Thoracic aorta (tissue), 2 donors: ENCODE results near the gene RPTN. TPM values are rescaled to one million over a fixed set of nuclear protein-coding genes. Genes with fewer than 3 reads are reported as not detected.

Source experiments
- ATAC-seq: fragments of 150-250 bp; one replicate; pipeline ENCODE4 v1.8.0; 2017; ENCODE audit warnings: low read depth; ENCODE audit not compliant: insufficient number of reproducible peaks, low FRiP score
- DNase-seq: peaks from one replicate; pipeline ENCODE4 v3.0.0-alpha.2; 2020; ENCODE audit warnings: low spot score
- H3K27ac ChIP-seq, 2 donors: fragments of 200-600 bp; sonication (generic); 1 replicate in 1 of 2; 2 replicates in 1 of 2; pipeline ENCODE4 v1.5.1; 2016; ENCODE audit warnings: mild to moderate bottlenecking in 2 of 2, moderate library complexity in 2 of 2
- H3K27me3 ChIP-seq: fragments of 200-600 bp; sonication (generic); replicated peaks from 2 replicates; pipeline ENCODE4 v1.6.0; 2016; ENCODE audit warnings: mild to moderate bottlenecking; ENCODE audit not compliant: insufficient read depth
- H3K36me3 ChIP-seq: fragments of 200-600 bp; sonication (generic); one replicate; pipeline ENCODE4 v1.5.1; 2016
- H3K4me1 ChIP-seq, 2 donors: fragments of 200-600 bp; sonication (generic); 1 replicate in 1 of 2; 2 replicates in 1 of 2; pipeline versions ENCODE4 v1.5.1 to v1.6.0; 2016; ENCODE audit warnings: low read depth in 2 of 2, mild to moderate bottlenecking in 1 of 2; ENCODE audit not compliant: control insufficient read depth in 1 of 2
- H3K4me3 ChIP-seq: fragments of 200-600 bp; sonication (generic); 2 replicates; pipeline ENCODE4 v1.5.1; 2016; ENCODE audit warnings: mild to moderate bottlenecking
- H3K9me3 ChIP-seq: fragments of 200-600 bp; sonication (generic); 2 replicates; pipeline ENCODE4 v1.5.1; 2016
- CTCF ChIP-seq: fragments of 200-600 bp; sonication (generic); IDR thresholded peaks from one replicate; pipeline ENCODE4 v1.5.1; 2019; ENCODE audit warnings: antibody characterized with exemption
- total RNA-seq, 2 donors: library from RNA; depleted of rRNA; stranded (reverse); fragments of >200 nt; gene quantifications; one replicate each; pipeline versions ENCODE4 v1.1.0 to v1.2.3, GENCODE V29; 2016

RPTN gene
- total RNA-seq, 2 donors from 2014 or later: not detected

- no peak overlapping the region for H3K27ac ChIP-seq
- H3K4me3 ChIP-seq: no peak overlapping the region
- H3K9me3 ChIP-seq: no peaks in the 10 kb centered on the region
- H3K27me3 ChIP-seq: no peaks in the 10 kb centered on the region
- DNase-seq (no peak), ATAC-seq (no peak)
- no peaks in the 10 kb centered on the region for H3K36me3 ChIP-seq
- H3K4me1 ChIP-seq: peaks cover 9 to 32% of the 10 kb centered on the region in 2 donors
- TF ChIP-seq CTCF: no peak
Measured at GRCh38 chr1:152165286-152166077, 6.5 kb upstream of the RPTN start.

- peaks cover 5 to 23% of the 10 kb centered on the region in 2 donors for H3K4me1 ChIP-seq
- H3K36me3 ChIP-seq: no peaks in the 10 kb centered on the region
- TF ChIP-seq CTCF: no peak
- H3K9me3 ChIP-seq: no peaks in the 10 kb centered on the region
- ATAC-seq (no peak), DNase-seq (no peak)
- no peaks in the 10 kb centered on the region for H3K27me3 ChIP-seq
- H3K4me3 ChIP-seq: no peak overlapping the region
- H3K27ac ChIP-seq: no peak overlapping the region
Measured at GRCh38 chr1:152164517-152165136, 5.6 kb upstream of the RPTN start.

- Histone ChIP-seq H3K36me3 (no peaks in the 10 kb centered on the region), H3K4me1 (peaks cover 0 to 6% of the 10 kb centered on the region in 2 donors), H3K27ac (no peak overlapping the region), H3K9me3 (no peaks in the 10 kb centered on the region), H3K27me3 (no peaks in the 10 kb centered on the region), H3K4me3 (no peak overlapping the region)
- no peak for TF ChIP-seq CTCF
- ATAC-seq (no peak), DNase-seq (no peak)
Measured at GRCh38 chr1:152162792-152163463, 3.9 kb upstream of the RPTN start.

- TF ChIP-seq CTCF: no peak
- DNase-seq (no peak), ATAC-seq (no peak)
- H3K27me3 ChIP-seq: no peaks in the 10 kb centered on the region
- H3K36me3 ChIP-seq: no peaks in the 10 kb centered on the region
- H3K4me3 ChIP-seq: no peak overlapping the region
- no peaks in the 10 kb centered on the region for H3K9me3 ChIP-seq
- H3K27ac ChIP-seq: no peak overlapping the region
- H3K4me1 ChIP-seq: no peaks in the 10 kb centered on the region
Measured at GRCh38 chr1:152160576-152160975, 1.5 kb upstream of the RPTN start.

GRCh38 chr1:152153996-152154395 lies 5.0 kb downstream of the RPTN start:
- no peak for DNase-seq
- no peaks in the 10 kb centered on the region for H3K4me1 ChIP-seq
- H3K4me3 ChIP-seq: no peak overlapping the region
- H3K27ac ChIP-seq: no peak overlapping the region
- no peaks in the 10 kb centered on the region for H3K27me3 ChIP-seq
- H3K9me3 ChIP-seq: no peaks in the 10 kb centered on the region
- no peaks in the 10 kb centered on the region for H3K36me3 ChIP-seq
- ATAC-seq: no peak
- TF ChIP-seq CTCF: no peak
